HepG2 (cell line): ENCODE data around the gene AUP1. TPM values are rescaled to one million over a fixed set of nuclear protein-coding genes. Genes with fewer than 3 reads are reported as not detected.
A peak's percentile ranks its signal among the peaks of the same experiment; 100 is the strongest.

Experiments
- AHDC1 ChIP-seq: sonication (generic); formaldehyde crosslinking; IDR thresholded peaks from 2 replicates; pipeline ENCODE4 v1.5.1; 2020; ENCODE audit warnings: mild to moderate bottlenecking, missing genetic modification reagents, borderline replicate concordance
- ELF4 ChIP-seq: sonication (generic); formaldehyde crosslinking; IDR thresholded peaks from 2 replicates; pipeline ENCODE4 v1.5.0; 2020; ENCODE audit warnings: missing genetic modification reagents, mild to moderate bottlenecking, moderate library complexity, borderline replicate concordance
- FOXK2 ChIP-seq: fragments of 450-650 bp; IDR thresholded peaks from 2 replicates; pipeline ENCODE4 v1.6.1; 2016
- HOXD1 ChIP-seq: sonication (generic); formaldehyde crosslinking; IDR thresholded peaks from 2 replicates; pipeline ENCODE4 v1.5.0; 2020; ENCODE audit warnings: missing genetic modification reagents
- MTF1 ChIP-seq: sonication (generic); formaldehyde crosslinking; IDR thresholded peaks from 2 replicates; pipeline ENCODE4 v1.5.0; 2020; ENCODE audit warnings: missing genetic modification reagents
- MTF2 ChIP-seq: sonication (generic); formaldehyde crosslinking; IDR thresholded peaks from 2 replicates; pipeline ENCODE4 v1.5.0; 2020; ENCODE audit warnings: missing genetic modification reagents, borderline replicate concordance
- NCOA1 ChIP-seq: sonication (generic); formaldehyde crosslinking; IDR thresholded peaks from 2 replicates; pipeline ENCODE4 v1.9.0; 2021; ENCODE audit warnings: missing genetic modification reagents
- PHF8 ChIP-seq: sonication (generic); formaldehyde crosslinking; IDR thresholded peaks from 2 replicates; pipeline ENCODE4 v1.5.0; 2020; ENCODE audit warnings: missing genetic modification reagents
- POGK ChIP-seq: sonication (generic); formaldehyde crosslinking; conservative IDR thresholded peaks from 2 replicates; pipeline ENCODE4 v1.8.0; 2022; ENCODE audit warnings: mild to moderate bottlenecking, moderate library complexity, missing genetic modification reagents
- U2AF1 ChIP-seq: fragments of 200-400 bp; formaldehyde crosslinking; optimal IDR thresholded peaks from 2 replicates; pipeline ENCODE3; 2017; ENCODE audit warnings: mild to moderate bottlenecking, low read depth, low read length
- ZNF253 ChIP-seq: sonication (generic); formaldehyde crosslinking; IDR thresholded peaks from 2 replicates; pipeline ENCODE4 v1.8.0; 2022; ENCODE audit warnings: mild to moderate bottlenecking, missing genetic modification reagents, borderline replicate concordance
- ZNF331 ChIP-seq: sonication (generic); formaldehyde crosslinking; IDR thresholded peaks from 2 replicates; pipeline ENCODE4 v1.4.0; 2020; ENCODE audit warnings: missing genetic modification reagents
- ZNF615 ChIP-seq: sonication (generic); formaldehyde crosslinking; IDR thresholded peaks from 2 replicates; pipeline ENCODE4 v1.5.0; 2020; ENCODE audit warnings: mild to moderate bottlenecking, missing genetic modification reagents, borderline replicate concordance
- ZNF792 ChIP-seq: IDR thresholded peaks from 2 replicates; pipeline ENCODE4 v1.6.1; 2016
- polyA plus RNA-seq, 8 experiments: library from polyadenylated mRNA; depleted of rRNA in 3 of 8; stranded (reverse) in 7 of 8; unstranded in 1 of 8; fragments of >200 nt; fragmentation: Illumina TruSeq in 4 of 8; extraction: Trizol in 4 of 8; gene quantifications; 2 replicates each; pipeline versions ENCODE4 v1.2.1 to v1.2.3, GENCODE V29; 2011 to 2016; ENCODE audit warnings: low read depth in 4 of 8, missing spikeins in 1 of 8, mixed read lengths in 1 of 8; ENCODE audit not compliant: insufficient read depth in 1 of 8
- total RNA-seq, 5 experiments: library from RNA; depleted of rRNA; stranded (reverse); fragments of >200 nt; fragmentation: Illumina TruSeq; extraction: Trizol; gene quantifications; 2 replicates each; pipeline ENCODE4 v1.2.3, GENCODE V29; 2016; ENCODE audit warnings: low read depth in 1 of 5
- TF ChIP-seq, protein P1 (sequence below): IDR thresholded peaks from 2 replicates; pipeline ENCODE4 v1.6.1; 2018; ENCODE audit warnings: missing genetic modification reagents
- TF ChIP-seq, protein P2 (sequence below): sonication (generic); formaldehyde crosslinking; IDR thresholded peaks from 2 replicates; pipeline ENCODE4 v1.4.0; 2020; ENCODE audit warnings: missing genetic modification reagents
- TF ChIP-seq, protein P3 (sequence below): IDR thresholded peaks from 2 replicates; pipeline ENCODE4 v1.6.1; 2016
- TF ChIP-seq, protein P4 (sequence below): sonication (generic); formaldehyde crosslinking; IDR thresholded peaks from 2 replicates; pipeline ENCODE4 v1.5.1; 2020; ENCODE audit warnings: missing genetic modification reagents, mild to moderate bottlenecking, borderline replicate concordance

Gene AUP1
- total and polyA plus RNA-seq, 2 of the 13 experiments (the other 11 are each of a cell fraction or from before 2014, with no cell fraction given) = 174 to 267 TPM

- TF ChIP-seq ZNF331 (CRISPR knock-in tag) (0 out of 2 replicates have a peak, but pooled peaks have one; percentile 39), ZNF253 (CRISPR knock-in tag) (peak; percentile 18; the same call in 1 of the 2 replicates), NCOA1 (CRISPR knock-in tag) (peak; percentile 89; the same call in 1 of the 2 replicates), FOXK2 (no peak), MTF1 (CRISPR knock-in tag) (0 out of 2 replicates have a peak, but pooled peaks have one; percentile 31), HOXD1 (CRISPR knock-in tag) (peak; percentile 69), ZNF792 (CRISPR knock-in tag) (peak; percentile 19; the same call in 1 of the 2 replicates), ELF4 (CRISPR knock-in tag) (peak; percentile 88; the same call in 1 of the 2 replicates), U2AF1 (peak; percentile 99), PHF8 (CRISPR knock-in tag) (peak; percentile 57), POGK (CRISPR knock-in tag) (peak; percentile 56; the same call in 1 of the 2 replicates), AHDC1 (CRISPR knock-in tag) (peak; percentile 67; the same call in 1 of the 2 replicates), ZNF615 (CRISPR knock-in tag) (0 out of 2 replicates have a peak, but pooled peaks have one; percentile 14), MTF2 (CRISPR knock-in tag) (peak; percentile 62; the same call in 1 of the 2 replicates)
- TF ChIP-seq, protein P1, sequence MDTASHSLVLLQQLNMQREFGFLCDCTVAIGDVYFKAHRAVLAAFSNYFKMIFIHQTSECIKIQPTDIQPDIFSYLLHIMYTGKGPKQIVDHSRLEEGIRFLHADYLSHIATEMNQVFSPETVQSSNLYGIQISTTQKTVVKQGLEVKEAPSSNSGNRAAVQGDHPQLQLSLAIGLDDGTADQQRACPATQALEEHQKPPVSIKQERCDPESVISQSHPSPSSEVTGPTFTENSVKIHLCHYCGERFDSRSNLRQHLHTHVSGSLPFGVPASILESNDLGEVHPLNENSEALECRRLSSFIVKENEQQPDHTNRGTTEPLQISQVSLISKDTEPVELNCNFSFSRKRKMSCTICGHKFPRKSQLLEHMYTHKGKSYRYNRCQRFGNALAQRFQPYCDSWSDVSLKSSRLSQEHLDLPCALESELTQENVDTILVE (CRISPR knock-in tag) = 0 out of 2 replicates have a peak, but pooled peaks have one; percentile 4
- TF ChIP-seq, protein P2, sequence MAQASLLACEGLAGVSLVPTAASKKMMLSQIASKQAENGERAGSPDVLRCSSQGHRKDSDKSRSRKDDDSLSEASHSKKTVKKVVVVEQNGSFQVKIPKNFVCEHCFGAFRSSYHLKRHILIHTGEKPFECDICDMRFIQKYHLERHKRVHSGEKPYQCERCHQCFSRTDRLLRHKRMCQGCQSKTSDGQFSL = no peak
- TF ChIP-seq, protein P3, sequence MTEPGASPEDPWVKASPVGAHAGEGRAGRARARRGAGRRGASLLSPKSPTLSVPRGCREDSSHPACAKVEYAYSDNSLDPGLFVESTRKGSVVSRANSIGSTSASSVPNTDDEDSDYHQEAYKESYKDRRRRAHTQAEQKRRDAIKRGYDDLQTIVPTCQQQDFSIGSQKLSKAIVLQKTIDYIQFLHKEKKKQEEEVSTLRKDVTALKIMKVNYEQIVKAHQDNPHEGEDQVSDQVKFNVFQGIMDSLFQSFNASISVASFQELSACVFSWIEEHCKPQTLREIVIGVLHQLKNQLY = 0 out of 2 replicates have a peak, but pooled peaks have one; percentile 25
- TF ChIP-seq, protein P4, sequence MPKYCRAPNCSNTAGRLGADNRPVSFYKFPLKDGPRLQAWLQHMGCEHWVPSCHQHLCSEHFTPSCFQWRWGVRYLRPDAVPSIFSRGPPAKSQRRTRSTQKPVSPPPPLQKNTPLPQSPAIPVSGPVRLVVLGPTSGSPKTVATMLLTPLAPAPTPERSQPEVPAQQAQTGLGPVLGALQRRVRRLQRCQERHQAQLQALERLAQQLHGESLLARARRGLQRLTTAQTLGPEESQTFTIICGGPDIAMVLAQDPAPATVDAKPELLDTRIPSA (CRISPR knock-in tag) = peak; percentile 91; the same call in 1 of the 2 replicates
These were observed 26.6 kb downstream of the AUP1 start (continued) for GRCh38 chr2:74502720-74503505.
